Activated CD4-positive, alpha-beta memory T cell treated with anti-CD3 and anti-CD28 coated beads for 36 hours (primary cell): ENCODE measurements around the gene DHFR2. TPM values are rescaled to one million over a fixed set of nuclear protein-coding genes. Genes with fewer than 3 reads are reported as not detected.
A peak's percentile ranks its signal among the peaks of the same experiment; 100 is the strongest.
"Not testable (repeated sequence)": the region's sequence is repeated elsewhere in the genome, so short reads cannot be mapped to it uniquely, and the experiment has no call there.

ENCODE experiments used
- CTCF ChIA-PET: fragments of 350-600 bp; sonication (Branson Sonifier 250); formaldehyde crosslinking; loops from one replicate; lab custom pipeline; 2021; ENCODE audit warnings: antibody characterized with exemption, inconsistent platforms; lab: Charles Lee
- POLR2A ChIA-PET: fragments of 350-600 bp; sonication (Branson Sonifier 250); formaldehyde crosslinking; loops from one replicate; lab custom pipeline; 2021; ENCODE audit warnings: antibody characterized with exemption; lab: Charles Lee
- DNase-seq: peaks from one replicate; pipeline ENCODE4 v3.0.0-alpha.2; 2020
- H3K27ac Mint-ChIP-seq: one replicate; pipeline ENCODE4 v1.8.0; 2021; ENCODE audit warnings: mixed read lengths
- H3K27me3 Mint-ChIP-seq: one replicate; pipeline ENCODE4 v1.8.0; 2021; ENCODE audit warnings: mixed read lengths
- H3K36me3 Mint-ChIP-seq: one replicate; pipeline ENCODE4 v1.8.0; 2021; ENCODE audit warnings: mixed read lengths
- H3K4me1 Mint-ChIP-seq: one replicate; pipeline ENCODE4 v1.8.0; 2021; ENCODE audit warnings: low read depth, mixed read lengths
- H3K4me3 Mint-ChIP-seq: one replicate; pipeline ENCODE4 v1.8.0; 2021; ENCODE audit warnings: mild to moderate bottlenecking, mixed read lengths
- H3K9me3 Mint-ChIP-seq: one replicate; pipeline ENCODE4 v1.8.0; 2021; ENCODE audit warnings: mixed read lengths
- intact Hi-C: fragments of 100-400 bp; cut with micrococcal nuclease; formaldehyde crosslinking; loops from one replicate; pipeline ENCODE4 v1.15.1; 2023
- total RNA-seq, 2 experiments: library from RNA; stranded (reverse); gene quantifications; one replicate each; pipeline ENCODE4 v1.2.3, GENCODE V29; 2021

Gene DHFR2
- 1 to 10 TPM; 6.8 to 9.7 TPM for total RNA-seq

DNA sequence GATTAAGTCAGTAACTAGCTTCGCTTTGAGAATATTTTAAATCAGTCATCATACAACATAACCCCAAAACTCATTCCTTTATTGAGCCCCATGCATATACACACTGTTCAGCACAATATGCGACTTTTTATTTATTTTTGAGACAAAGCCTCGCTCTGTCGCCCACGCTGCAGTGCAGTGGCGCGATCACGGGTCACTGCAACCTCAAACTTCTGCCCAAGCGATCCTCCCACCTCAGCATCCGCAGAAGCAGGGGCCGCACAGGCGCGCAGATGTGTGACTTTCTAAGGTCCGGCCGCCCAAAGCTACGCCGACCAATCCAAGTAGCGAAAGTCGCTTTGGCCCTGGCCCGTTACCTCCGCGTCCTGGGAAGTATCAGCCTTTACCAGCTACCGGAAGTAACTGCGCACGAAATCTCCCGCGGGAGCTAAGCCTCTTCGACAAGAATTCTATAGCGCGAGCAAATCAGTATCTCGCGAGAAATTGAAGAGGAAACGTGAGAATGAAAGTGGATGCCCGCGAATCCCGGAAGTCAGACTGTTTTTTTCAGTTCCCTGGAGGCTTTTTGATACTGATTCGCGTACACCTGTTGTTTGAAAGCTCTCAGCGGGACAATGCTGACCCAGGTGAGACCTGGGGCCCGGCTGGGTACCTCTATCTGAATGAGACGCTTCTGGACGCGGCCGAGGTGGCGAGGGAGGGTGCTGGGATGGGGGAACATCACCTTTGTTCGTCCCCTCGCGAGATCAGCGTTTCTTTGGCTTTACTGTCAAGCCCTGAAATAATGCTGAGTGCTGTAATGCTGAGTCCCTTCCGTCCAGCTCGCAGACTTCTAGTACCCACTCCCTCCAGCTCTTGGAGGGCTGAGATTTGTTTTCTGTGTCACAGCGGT lies at the start of gene DHFR2, which contains the start of gene NSUN3:
Gene DHFR2 (minus strand): TSS at position 404 of the 892 bp plus-strand sequence. CDS start 1,405 bp downstream, outside the sequence.
Gene NSUN3 (plus strand): TSS at position 549 of the 892 bp plus-strand sequence. CDS start 66 bp downstream, at position 615.
- ChIA-PET POLR2A (interaction anchor here (0.5 to 1.7 kb wide), 7 partner anchors 17 to 83 kb away, joined by 3 to 5 read pairs (median 3); partner anchors contain the start of gene ARL13B), CTCF (interaction anchor here (0.7 to 3.1 kb wide), 5 partner anchors 14 to 1860 kb away, joined by 3 to 12 read pairs (median 4); partner anchors contain the start of gene ARL13B)
- Mint-ChIP-seq H3K9me3 (peaks cover 6% of the 10 kb centered on the region), H3K36me3 (peaks cover 40% of the 10 kb centered on the region), H3K27ac (peak within 1 kb of the TSS; percentile 99), H3K4me1 (peaks cover 52% of the 10 kb centered on the region), H3K27me3 (no peaks in the 10 kb centered on the region), H3K4me3 (peak within 1 kb of the TSS; percentile 96)
- intact Hi-C loops: loop anchor here (1.0 kb wide), 2 partner anchors 51 to 82 kb away; partner anchors contain the start of gene ARL13B
- DNase-seq: peak; percentile 89

- Mint-ChIP-seq H3K27ac (no peak overlapping the region), H3K4me1 (no peaks in the 10 kb centered on the region), H3K36me3 (peaks cover 21% of the 10 kb centered on the region), H3K27me3 (no peaks in the 10 kb centered on the region), H3K9me3 (no peaks in the 10 kb centered on the region), H3K4me3 (no peak overlapping the region)
- intact Hi-C loops: no loop called here
- CTCF ChIA-PET: no interaction called here
- POLR2A ChIA-PET: no interaction called here
- no peak for DNase-seq
Observed at GRCh38 chr3:94110854-94111253, 48.1 kb upstream of the DHFR2 start.

DNA sequence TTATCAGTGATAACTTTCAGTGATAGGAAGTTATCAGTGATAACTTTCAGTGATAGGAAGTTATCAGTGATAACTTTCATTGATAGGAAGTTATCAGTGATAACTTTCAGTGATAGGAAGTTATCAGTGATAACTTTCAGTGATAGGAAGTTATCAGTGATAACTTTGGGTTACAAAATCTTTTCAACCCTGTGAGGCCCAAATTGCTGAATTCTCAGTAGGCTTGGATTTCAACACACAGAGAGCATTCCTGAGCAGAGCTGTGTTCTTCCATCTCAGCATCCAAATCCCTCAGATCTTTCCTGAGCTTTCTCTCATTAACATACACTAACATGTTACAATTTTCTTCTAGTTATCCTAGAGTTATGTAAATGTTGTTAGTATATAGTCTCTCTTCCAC lies 47.5 kb upstream of the DHFR2 start:
- H3K27me3 Mint-ChIP-seq, H3K4me1 Mint-ChIP-seq, POLR2A ChIA-PET, CTCF ChIA-PET, H3K27ac Mint-ChIP-seq, intact Hi-C loops, DNase-seq, H3K9me3 Mint-ChIP-seq, H3K4me3 Mint-ChIP-seq: not testable (repeated sequence)
- peaks cover 21% of the 10 kb centered on the region for H3K36me3 Mint-ChIP-seq

GRCh38 chr3:94106268-94106667 lies 43.6 kb upstream of the DHFR2 start:
- Mint-ChIP-seq H3K27ac (no peak overlapping the region), H3K9me3 (no peaks in the 10 kb centered on the region), H3K27me3 (no peaks in the 10 kb centered on the region), H3K4me3 (no peak overlapping the region), H3K4me1 (no peaks in the 10 kb centered on the region), H3K36me3 (peaks cover 10% of the 10 kb centered on the region)
- CTCF ChIA-PET: interaction anchor here (0.6 kb wide), 1 partner anchor 71 kb away, joined by 3 read pairs; no protein-coding TSS in a partner anchor
- POLR2A ChIA-PET: no interaction called here
- intact Hi-C loops: no loop called here
- no peak for DNase-seq

DNA sequence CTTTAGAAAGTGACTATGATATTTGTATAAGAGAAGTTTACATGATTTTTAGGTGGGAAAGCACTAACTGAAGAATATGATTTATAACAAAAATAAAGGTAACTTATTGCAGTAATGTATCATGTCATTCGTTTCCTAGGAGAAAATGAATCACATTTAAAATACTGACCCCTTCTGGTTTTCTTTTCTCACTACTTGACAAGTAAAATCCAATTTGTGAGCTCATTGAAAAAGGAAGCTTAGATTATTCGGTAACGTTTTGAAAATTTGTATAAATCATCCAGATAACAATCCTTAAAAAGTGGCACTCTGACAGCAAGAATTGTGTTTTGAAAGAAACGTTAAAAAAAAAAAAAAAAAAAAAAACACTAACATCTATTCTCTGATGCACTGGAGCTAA lies 39.1 kb upstream of the DHFR2 start:
- POLR2A ChIA-PET: no interaction called here

GRCh38 chr3:94099311-94099710 lies 36.6 kb upstream of the DHFR2 start:
- CTCF ChIA-PET: no interaction called here
- H3K27ac Mint-ChIP-seq: no peak overlapping the region
- H3K4me1 Mint-ChIP-seq: no peaks in the 10 kb centered on the region
- no peak overlapping the region for H3K4me3 Mint-ChIP-seq
- peaks cover 34% of the 10 kb centered on the region for H3K36me3 Mint-ChIP-seq
- intact Hi-C loops: no loop called here
- H3K27me3 Mint-ChIP-seq: no peaks in the 10 kb centered on the region
- POLR2A ChIA-PET: no interaction called here
- DNase-seq: no peak
- no peaks in the 10 kb centered on the region for H3K9me3 Mint-ChIP-seq

More for the DNA sequence above, 39.1 kb upstream of the DHFR2 start:
- Mint-ChIP-seq H3K9me3 (no peaks in the 10 kb centered on the region), H3K27me3 (no peaks in the 10 kb centered on the region), H3K36me3 (peaks cover 22% of the 10 kb centered on the region), H3K4me3 (no peak overlapping the region), H3K4me1 (no peaks in the 10 kb centered on the region), H3K27ac (no peak overlapping the region)
- CTCF ChIA-PET: interaction anchor here (0.6 to 0.8 kb wide), 3 partner anchors 17 to 80 kb away, joined by 3 read pairs; no protein-coding TSS in a partner anchor
- DNase-seq: no peak
- intact Hi-C loops: no loop called here

- Mint-ChIP-seq H3K27me3 (no peaks in the 10 kb centered on the region), H3K36me3 (peaks cover 35% of the 10 kb centered on the region), H3K27ac (no peak overlapping the region), H3K9me3 (no peaks in the 10 kb centered on the region), H3K4me1 (no peaks in the 10 kb centered on the region), H3K4me3 (no peak overlapping the region)
- no peak for DNase-seq
- ChIA-PET CTCF (no interaction called here), POLR2A (no interaction called here)
- intact Hi-C loops: no loop called here
Observed at GRCh38 chr3:94098452-94098851, 35.7 kb upstream of the DHFR2 start.

- Mint-ChIP-seq H3K36me3 (peaks cover 44% of the 10 kb centered on the region), H3K27me3 (no peaks in the 10 kb centered on the region), H3K4me1 (no peaks in the 10 kb centered on the region), H3K27ac (no peak overlapping the region), H3K4me3 (no peak overlapping the region), H3K9me3 (no peaks in the 10 kb centered on the region)
- intact Hi-C loops: no loop called here
- CTCF ChIA-PET: no interaction called here
- POLR2A ChIA-PET: no interaction called here
- DNase-seq: no peak
Observed at GRCh38 chr3:94095111-94095510, 32.4 kb upstream of the DHFR2 start.

DNA sequence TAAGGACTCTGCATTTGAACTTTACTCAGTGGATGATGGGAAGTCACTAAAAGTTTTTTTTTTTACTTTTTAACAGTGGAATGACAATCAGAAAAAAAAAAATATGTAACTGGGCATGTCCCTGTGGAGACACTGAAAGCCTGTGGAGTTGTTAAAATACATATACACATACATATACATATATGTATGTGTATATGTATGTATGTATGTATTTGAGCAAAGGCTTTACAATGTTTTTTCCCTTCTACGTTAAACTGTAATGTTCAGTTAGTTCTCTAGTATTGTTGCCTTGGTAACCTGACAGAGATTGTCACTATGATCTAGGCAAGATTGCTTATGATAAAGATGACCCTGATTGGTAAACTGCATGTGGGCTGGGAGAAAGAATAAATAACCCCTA lies 30.4 kb upstream of the DHFR2 start:
- Mint-ChIP-seq H3K4me1 (no peaks in the 10 kb centered on the region), H3K27me3 (no peaks in the 10 kb centered on the region), H3K36me3 (peaks cover 43% of the 10 kb centered on the region), H3K27ac (no peak overlapping the region), H3K9me3 (no peaks in the 10 kb centered on the region), H3K4me3 (no peak overlapping the region)
- POLR2A ChIA-PET: no interaction called here
- DNase-seq: no peak
- intact Hi-C loops: no loop called here
- CTCF ChIA-PET: no interaction called here

GRCh38 chr3:94092086-94092485 lies 29.4 kb upstream of the DHFR2 start:
- H3K27ac Mint-ChIP-seq: no peak overlapping the region
- intact Hi-C loops: no loop called here
- CTCF ChIA-PET: interaction anchor here (1.3 kb wide), 1 partner anchor 23 kb away, joined by 4 read pairs; no protein-coding TSS in a partner anchor
- H3K4me1 Mint-ChIP-seq: no peaks in the 10 kb centered on the region
- POLR2A ChIA-PET: no interaction called here
- no peaks in the 10 kb centered on the region for H3K27me3 Mint-ChIP-seq
- H3K9me3 Mint-ChIP-seq: no peaks in the 10 kb centered on the region
- peaks cover 43% of the 10 kb centered on the region for H3K36me3 Mint-ChIP-seq
- no peak overlapping the region for H3K4me3 Mint-ChIP-seq
- no peak for DNase-seq

GRCh38 chr3:94089126-94089525 lies 26.4 kb upstream of the DHFR2 start:
- intact Hi-C loops: no loop called here
- no peaks in the 10 kb centered on the region for H3K4me1 Mint-ChIP-seq
- H3K36me3 Mint-ChIP-seq: peaks cover 35% of the 10 kb centered on the region
- no peaks in the 10 kb centered on the region for H3K9me3 Mint-ChIP-seq
- ChIA-PET POLR2A (no interaction called here), CTCF (interaction anchor here (1.7 kb wide), 1 partner anchor 19 kb away, joined by 4 read pairs; no protein-coding TSS in a partner anchor)
- H3K4me3 Mint-ChIP-seq: no peak overlapping the region
- H3K27me3 Mint-ChIP-seq: no peaks in the 10 kb centered on the region
- H3K27ac Mint-ChIP-seq: no peak overlapping the region
- DNase-seq: no peak

DNA sequence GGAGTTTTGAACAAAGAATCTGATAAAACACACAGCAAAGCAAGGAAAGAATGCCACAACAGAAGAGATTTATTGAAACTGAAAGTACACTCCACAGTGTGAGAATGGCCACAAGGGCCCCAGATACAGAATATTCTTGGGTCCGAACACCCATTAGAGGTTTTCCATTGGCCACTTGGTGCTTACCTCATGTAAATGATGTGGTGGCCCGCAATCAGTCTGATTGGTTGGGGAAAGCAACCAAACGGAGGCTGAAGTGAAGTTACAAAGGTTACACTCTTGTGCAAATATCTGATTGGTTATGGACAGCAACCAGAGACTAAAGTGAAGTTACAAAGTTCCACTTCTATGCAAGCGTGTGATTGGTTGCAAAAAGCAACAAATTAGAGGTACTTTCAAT lies 20.5 kb upstream of the DHFR2 start:
- H3K36me3 Mint-ChIP-seq: peaks cover 22% of the 10 kb centered on the region
- H3K27ac Mint-ChIP-seq: no peak overlapping the region
- DNase-seq: no peak
- H3K4me3 Mint-ChIP-seq: no peak overlapping the region
- no peaks in the 10 kb centered on the region for H3K27me3 Mint-ChIP-seq
- peaks cover 35% of the 10 kb centered on the region for H3K4me1 Mint-ChIP-seq
- POLR2A ChIA-PET: no interaction called here
- H3K9me3 Mint-ChIP-seq: no peaks in the 10 kb centered on the region
- CTCF ChIA-PET: no interaction called here
- intact Hi-C loops: no loop called here
